Measurements from ENCODE around the gene ACOXL.

The ACOXL gene

GRCh38 chr2:110858993-110859701, 126.8 kb downstream of the ACOXL start:
- DNase-seq, result no peak

- DNase-seq, result no peak
These were observed 128.3 kb downstream of the ACOXL start for GRCh38 chr2:110860630-110861029.

GRCh38 chr2:110861616-110862260, 129.4 kb downstream of the ACOXL start:
- DNase-seq, result peak; percentile 32

- no peak for DNase-seq
These were observed 131.4 kb downstream of the ACOXL start for GRCh38 chr2:110863726-110864125.

- no peak for DNase-seq
These were observed 131.8 kb downstream of the ACOXL start for GRCh38 chr2:110864176-110864575.

- no peak for DNase-seq
These were observed 132.4 kb downstream of the ACOXL start for GRCh38 chr2:110864731-110865130.

GRCh38 chr2:110865188-110865587, 132.8 kb downstream of the ACOXL start:
- DNase-seq, result no peak

- no peak for DNase-seq
These were observed 133.7 kb downstream of the ACOXL start for GRCh38 chr2:110866045-110866444.

- DNase-seq, result no peak
These were observed 134.1 kb downstream of the ACOXL start for GRCh38 chr2:110866466-110866865.

- DNase-seq, result no peak
These were observed 134.7 kb downstream of the ACOXL start for GRCh38 chr2:110867078-110867477.

- DNase-seq, result no peak
These were observed 136.6 kb downstream of the ACOXL start for GRCh38 chr2:110868971-110869370.

- DNase-seq, result no peak
These were observed 137.4 kb downstream of the ACOXL start for GRCh38 chr2:110869472-110870446.

GRCh38 chr2:110870545-110870944, 138.2 kb downstream of the ACOXL start:
- no peak for DNase-seq

GRCh38 chr2:110871637-110872036, 139.3 kb downstream of the ACOXL start:
- DNase-seq, result no peak

- DNase-seq, result no peak
These were observed 140.1 kb downstream of the ACOXL start for GRCh38 chr2:110872521-110872920.

GRCh38 chr2:110873056-110873502, 140.7 kb downstream of the ACOXL start:
- DNase-seq, result no peak

- no peak for DNase-seq
These were observed 141.5 kb downstream of the ACOXL start for GRCh38 chr2:110873597-110874452.

GRCh38 chr2:110874453-110875383, 142.3 kb downstream of the ACOXL start:
- no peak for DNase-seq

- DNase-seq, result no peak
These were observed 143.0 kb downstream of the ACOXL start for GRCh38 chr2:110875384-110875725.

GRCh38 chr2:110876167-110876999, 144.0 kb downstream of the ACOXL start:
- DNase-seq, result no peak
